Smooth muscle cell of the brain vasculature (primary cell): ENCODE measurements around the gene IL16.
"Not testable (repeated sequence)": the region's sequence is repeated elsewhere in the genome, so short reads cannot be mapped to it uniquely, and the experiment has no call there.

Experiments
- DNase-seq: peaks from one replicate; pipeline ENCODE4 v3.0.0-alpha.2; 2012; ENCODE audit warnings: low read depth, low spot score

IL16 gene

GRCh38 chr15:81206018-81206417 is 9.3 kb downstream of the IL16 start:
- no peak for DNase-seq

GRCh38 chr15:81207987-81208386 is 11.3 kb downstream of the IL16 start:
- DNase-seq: not testable (repeated sequence)

- no peak for DNase-seq
Observed at GRCh38 chr15:81209635-81210034, 13.0 kb downstream of the IL16 start.

- no peak for DNase-seq
Observed at GRCh38 chr15:81211376-81211775, 14.7 kb downstream of the IL16 start.

GRCh38 chr15:81213982-81214381 is 17.3 kb downstream of the IL16 start:
- no peak for DNase-seq

- DNase-seq: no peak
Observed at GRCh38 chr15:81215531-81215930, 18.9 kb downstream of the IL16 start.

GRCh38 chr15:81215983-81216382 is 19.3 kb downstream of the IL16 start:
- no peak for DNase-seq

GRCh38 chr15:81216422-81216821 is 19.7 kb downstream of the IL16 start:
- DNase-seq: no peak

GRCh38 chr15:81221449-81221848 is 24.8 kb downstream of the IL16 start:
- no peak for DNase-seq

- no peak for DNase-seq
Observed at GRCh38 chr15:81222007-81222406, 25.3 kb downstream of the IL16 start.

GRCh38 chr15:81223346-81223971 is 26.8 kb downstream of the IL16 start:
- DNase-seq: no peak

GRCh38 chr15:81224232-81224631 is 27.6 kb downstream of the IL16 start:
- DNase-seq: no peak

GRCh38 chr15:81225161-81225671 is 28.5 kb downstream of the IL16 start:
- no peak for DNase-seq

- no peak for DNase-seq
Observed at GRCh38 chr15:81227716-81228115, 31.0 kb downstream of the IL16 start.

- no peak for DNase-seq
Observed at GRCh38 chr15:81229586-81229985, 32.9 kb downstream of the IL16 start.

GRCh38 chr15:81235276-81236123 is 38.8 kb downstream of the IL16 start:
- no peak for DNase-seq

- no peak for DNase-seq
Observed at GRCh38 chr15:81239190-81239589, 42.5 kb downstream of the IL16 start.

GRCh38 chr15:81242778-81243177 is 46.1 kb downstream of the IL16 start:
- no peak for DNase-seq

GRCh38 chr15:81244306-81244705 is 47.6 kb downstream of the IL16 start:
- no peak for DNase-seq

GRCh38 chr15:81253846-81254245 is 57.2 kb downstream of the IL16 start:
- no peak for DNase-seq

- DNase-seq: no peak
Observed at GRCh38 chr15:81254277-81254915, 57.7 kb downstream of the IL16 start.

GRCh38 chr15:81254916-81255290 is 58.2 kb downstream of the IL16 start:
- DNase-seq: no peak
